ENCODE data around the gene MNT.

MNT gene

DNA sequence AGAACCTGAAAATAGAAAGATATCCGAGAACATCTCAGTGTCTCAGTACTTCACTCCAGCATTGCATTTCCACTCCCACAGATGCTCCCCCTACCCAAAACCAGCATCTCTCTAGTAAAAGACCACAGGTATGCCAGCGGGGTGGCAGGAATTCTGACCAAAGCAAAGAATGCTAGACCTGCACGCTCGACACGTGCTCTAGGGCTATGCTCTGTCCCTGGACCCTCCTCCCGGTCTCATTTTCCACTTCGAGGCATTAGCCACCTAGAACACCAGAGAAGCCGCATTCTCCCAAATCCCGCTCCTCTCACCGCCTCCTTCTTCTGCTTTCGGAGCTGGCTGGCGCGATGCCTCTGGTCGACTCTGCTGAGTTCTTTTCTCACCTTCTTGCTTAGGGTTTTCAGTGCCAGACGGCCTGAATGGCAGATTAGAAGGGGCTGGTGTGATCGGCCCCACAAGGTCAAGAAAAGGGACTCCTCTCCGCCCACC, 65.1 kb downstream of the MNT start:
- DNase-seq (ENCODE audit: low read depth in 4 of 4, low spot score in 1 of 4): peak in 1 of 4 experiments; percentile 2
